H1 (cell line): ENCODE data around the gene ANKRD66.

Source experiments
- ATF3 ChIP-seq: IDR thresholded peaks from 2 replicates; pipeline ENCODE4 v1.6.1; 2011; ENCODE audit warnings: low read depth, mild to moderate bottlenecking, low read length; ENCODE audit not compliant: insufficient read depth
- CBX5 ChIP-seq: fragments of 300-800, 300-1000 bp; sonication (generic); IDR thresholded peaks from 2 replicates; pipeline ENCODE4 v1.7.1; 2016; ENCODE audit warnings: antibody characterized with exemption, low read length, low read depth
- CTCF ChIP-seq, 3 experiments: IDR thresholded peaks; 1 replicate in 2 of 3; 2 replicates in 1 of 3; pipeline versions ENCODE4 v1.5.1 to v1.6.1; 2011; ENCODE audit warnings: low read length in 3 of 3, mild to moderate bottlenecking in 3 of 3, inconsistent platforms in 2 of 3, low read depth in 1 of 3, moderate library complexity in 1 of 3; ENCODE audit not compliant: insufficient read depth in 1 of 3; ENCODE audit errors: control extremely low read depth in 1 of 3
- EP300 ChIP-seq, 2 experiments: IDR thresholded peaks; 1 replicate in 1 of 2; 2 replicates in 1 of 2; pipeline ENCODE4 v1.6.1; 2011 to 2012; ENCODE audit warnings: low read depth in 2 of 2, low read length in 2 of 2, mild to moderate bottlenecking in 2 of 2, borderline replicate concordance in 1 of 2, inconsistent platforms in 1 of 2, moderate library complexity in 1 of 2
- NRF1 ChIP-seq: IDR thresholded peaks from 2 replicates; pipeline ENCODE4 v1.6.1; 2011; ENCODE audit warnings: mild to moderate bottlenecking, low read depth, low read length, improper control_type of control experiment
- SUZ12 ChIP-seq: fragments of 200-600 bp; sonication (generic); IDR thresholded peaks from 2 replicates; pipeline ENCODE4 v1.6.1; 2012; ENCODE audit warnings: mild to moderate bottlenecking, inconsistent platforms, low read length, moderate library complexity, mixed read lengths
- TAF7 ChIP-seq: optimal IDR thresholded peaks from 2 replicates; pipeline ENCODE3; 2011; ENCODE audit warnings: low read depth, mild to moderate bottlenecking, inconsistent platforms, low read length, moderate library complexity, borderline replicate concordance
- USF2 ChIP-seq: IDR thresholded peaks from 2 replicates; pipeline ENCODE4 v1.6.1; 2011; ENCODE audit warnings: low read length, improper control_type of control experiment

GRCh38 chr6:46719099-46719498 lies 27.6 kb upstream of the ANKRD66 start:
- no peak for TF ChIP-seq EP300 (IDR thresholded peaks at IDR 0.05; ENCODE audit: borderline replicate concordance in 1 of 2, low read depth in 2 of 2, low read length in 2 of 2)
- no peak for TF ChIP-seq TAF7
- TF ChIP-seq USF2 = no peak
- TF ChIP-seq NRF1 = no peak
- no peak for TF ChIP-seq ATF3
- TF ChIP-seq CTCF (IDR thresholded peaks at IDR 0.05; ENCODE audit: control extremely low read depth in 1 of 3, insufficient read depth in 1 of 3, low read depth in 1 of 3, low read length in 3 of 3) = no peak
- TF ChIP-seq SUZ12 = no peak
- no peak for TF ChIP-seq CBX5
